DMS53 treated with DMSO at 0.1 percent for 48 hours (cell line): ENCODE measurements around the gene RAD51B.

Experiments used
- DNase-seq: peaks from one replicate; lab custom pipeline; 2025; ENCODE audit not compliant: unreplicated experiment; lab: John Stamatoyannopoulos, UW

RAD51B gene

DNA sequence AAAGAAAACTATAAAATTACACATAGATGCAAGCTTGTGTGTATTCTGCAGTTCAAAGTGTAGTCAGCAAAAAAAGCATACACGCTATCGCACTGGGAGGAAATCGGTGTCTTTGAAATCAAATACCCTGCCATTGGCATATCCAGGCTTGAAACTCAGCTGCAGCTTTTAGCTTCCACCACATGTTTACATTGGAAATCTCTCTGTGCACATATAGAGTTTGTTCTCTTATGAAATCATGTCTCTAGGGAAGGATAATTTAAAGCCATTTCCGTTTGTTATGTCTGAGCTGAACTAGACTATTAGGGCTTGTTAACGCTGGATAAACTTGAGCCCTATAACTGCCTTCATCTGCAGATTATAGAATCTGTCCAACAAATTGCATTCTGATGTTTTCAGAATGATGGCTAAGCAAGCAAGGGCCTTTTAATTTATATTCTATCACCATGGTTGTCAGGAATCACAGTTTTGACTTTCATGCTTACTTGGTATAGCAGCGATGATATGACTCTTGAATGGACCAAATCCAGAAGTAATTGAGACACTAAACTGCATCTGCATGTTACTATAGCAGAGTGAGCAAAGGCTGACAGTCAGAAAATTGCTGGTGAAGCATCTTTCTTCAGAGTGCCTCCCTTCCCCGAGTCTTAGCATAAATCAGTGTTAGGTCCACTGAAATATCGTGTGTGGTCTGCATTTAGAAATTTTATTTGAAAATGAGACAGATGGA lies 530.5 kb downstream of the RAD51B start:
- DNase-seq = no peak

DNA sequence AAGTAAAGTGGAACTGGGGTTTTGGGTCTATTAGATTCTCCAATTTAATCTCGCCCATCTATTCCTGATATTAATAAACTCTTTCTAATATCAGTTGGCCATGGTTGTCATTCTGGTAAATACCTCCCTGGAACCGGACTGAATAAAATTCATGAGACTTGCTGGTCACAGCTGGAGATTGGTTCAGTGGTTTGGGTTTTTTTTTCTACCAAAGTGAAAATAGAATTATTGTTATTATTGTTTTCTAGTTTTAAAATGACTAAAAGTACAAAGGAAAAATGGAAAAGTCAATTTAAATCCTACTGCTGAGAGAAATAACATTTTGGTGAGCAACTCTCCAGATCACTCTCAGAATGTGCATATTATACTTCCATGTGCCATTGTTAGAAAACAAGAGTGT lies 535.8 kb downstream of the RAD51B start:
- no peak for DNase-seq

DNA sequence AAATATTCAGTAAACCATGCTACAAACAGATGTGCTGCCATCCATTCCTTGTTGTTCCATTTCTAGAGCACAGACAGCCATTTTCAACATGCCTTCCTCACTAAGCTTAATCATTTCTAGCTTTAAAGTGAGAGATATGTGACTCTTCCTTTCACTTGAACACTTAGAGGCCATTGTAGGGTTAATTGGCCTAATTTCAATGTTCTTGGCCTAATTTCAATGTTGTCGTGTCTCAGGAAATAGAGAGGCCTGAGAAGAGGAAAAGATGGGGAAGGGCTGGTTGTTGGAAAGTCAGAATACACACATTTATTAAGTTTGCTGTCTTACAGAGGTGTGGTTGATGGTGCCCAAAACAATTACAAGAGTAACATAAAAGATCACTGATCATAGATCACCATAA lies 538.2 kb downstream of the RAD51B start:
- no peak for DNase-seq

DNA sequence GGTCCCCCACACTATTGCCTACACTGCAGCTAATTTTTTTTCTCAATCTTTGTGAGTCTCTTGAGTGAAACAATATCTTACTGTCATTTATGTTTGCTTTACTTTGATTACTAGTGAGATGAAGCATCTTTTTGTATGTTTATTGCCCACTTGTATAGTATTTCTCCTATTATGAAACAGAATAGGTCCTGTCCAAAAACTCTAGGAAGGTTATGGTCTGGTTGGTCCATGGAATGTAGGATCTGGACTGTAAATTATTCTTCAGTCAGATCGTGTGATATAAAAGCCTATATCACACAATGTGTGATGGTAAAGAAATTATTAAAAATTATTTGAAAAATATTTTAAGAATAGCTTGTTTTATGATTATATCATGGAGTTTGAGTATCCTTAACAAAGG lies 538.9 kb downstream of the RAD51B start:
- DNase-seq = no peak

DNA sequence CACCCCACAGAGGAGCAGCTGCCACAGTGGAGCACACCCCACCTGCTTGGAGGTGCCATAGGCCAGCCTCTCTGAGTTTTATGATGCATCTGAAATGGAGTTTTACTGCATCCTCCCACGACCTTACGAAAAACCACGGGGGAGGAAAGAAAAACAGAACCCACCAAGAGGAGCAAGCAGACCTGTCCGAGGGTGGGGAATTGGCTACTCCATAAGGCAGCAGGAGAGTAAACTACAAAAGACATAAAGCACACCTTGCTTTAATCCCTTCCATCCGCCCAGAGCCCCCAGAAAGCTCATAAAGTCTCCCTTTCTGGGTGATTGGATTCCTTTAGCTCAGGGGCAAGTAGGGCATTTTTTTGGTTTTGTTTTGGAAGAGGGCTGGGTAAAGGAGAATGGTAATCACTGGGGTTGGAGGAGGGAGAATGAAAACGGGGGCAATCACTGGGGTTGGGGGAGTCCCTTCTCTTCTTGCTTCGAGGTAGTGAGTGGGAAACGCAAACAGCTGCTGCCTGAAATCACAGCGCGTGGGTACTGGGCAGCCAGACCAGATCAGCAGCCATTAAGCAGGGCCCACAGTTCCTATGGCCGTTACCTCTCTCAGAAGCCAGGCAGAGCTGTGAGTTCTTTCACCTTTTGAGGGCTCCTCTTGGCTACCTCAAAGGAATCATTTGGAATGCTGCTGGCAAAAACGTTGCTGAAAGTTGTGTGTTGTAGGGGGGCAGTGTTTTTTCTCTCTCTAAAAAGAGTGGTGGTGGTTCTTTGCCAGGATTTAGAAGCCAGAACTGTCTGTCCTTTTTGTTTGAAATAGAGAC lies 539.6 kb downstream of the RAD51B start:
- DNase-seq = no peak

DNA sequence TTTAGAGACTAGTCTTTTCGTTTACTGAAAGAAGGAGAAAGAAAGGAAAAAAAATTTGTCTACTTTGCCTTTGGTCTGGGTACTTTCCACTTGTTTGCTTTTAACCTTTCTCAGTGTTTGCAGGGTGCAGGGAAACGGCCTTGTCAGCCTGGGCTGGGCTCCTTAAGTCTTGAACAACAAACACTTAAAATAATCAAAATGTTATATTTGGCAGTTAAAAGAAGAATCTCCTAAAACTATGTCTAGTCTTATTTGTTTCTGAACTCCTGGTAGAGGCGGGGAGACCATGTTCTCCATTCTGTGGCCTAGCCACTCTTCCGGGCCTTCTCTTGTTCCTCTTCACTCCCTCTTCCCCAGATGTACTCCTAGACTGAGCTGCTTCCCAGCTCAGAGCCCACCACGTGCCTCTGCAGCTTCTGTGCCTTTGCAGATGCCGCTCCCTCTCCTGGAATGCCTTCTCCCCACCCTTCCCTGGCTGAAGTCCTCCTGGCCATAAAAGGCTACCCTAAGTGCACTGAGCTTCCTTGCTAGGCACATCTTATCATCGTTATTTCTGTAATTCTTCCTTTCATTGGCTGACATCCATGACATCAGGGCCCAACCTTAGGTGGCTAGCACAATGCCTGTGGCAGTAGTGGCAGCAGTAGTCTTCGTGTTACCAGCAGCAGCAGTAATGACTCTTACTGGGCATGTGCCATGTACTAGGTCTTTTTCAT lies 540.4 kb downstream of the RAD51B start:
- DNase-seq = no peak

DNA sequence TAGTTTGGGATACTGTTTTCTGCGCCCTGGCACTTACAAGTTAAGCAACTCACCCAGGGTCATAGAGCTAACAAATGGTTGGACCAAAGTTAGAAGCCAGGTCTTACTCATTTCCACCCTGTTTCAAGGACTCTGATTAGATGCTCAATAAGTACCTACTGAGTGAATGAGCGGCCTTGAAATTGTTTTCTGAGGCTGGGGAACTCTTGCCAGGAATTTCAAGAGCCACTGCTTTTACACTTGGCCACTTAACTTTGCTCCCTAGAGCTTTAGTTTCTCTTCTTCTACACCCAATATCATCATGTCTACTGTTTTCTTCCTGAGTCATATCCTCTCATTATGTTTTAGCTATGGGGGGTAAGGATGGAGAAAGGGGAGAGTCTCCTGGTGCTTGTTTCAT lies 541.7 kb downstream of the RAD51B start:
- DNase-seq = no peak

DNA sequence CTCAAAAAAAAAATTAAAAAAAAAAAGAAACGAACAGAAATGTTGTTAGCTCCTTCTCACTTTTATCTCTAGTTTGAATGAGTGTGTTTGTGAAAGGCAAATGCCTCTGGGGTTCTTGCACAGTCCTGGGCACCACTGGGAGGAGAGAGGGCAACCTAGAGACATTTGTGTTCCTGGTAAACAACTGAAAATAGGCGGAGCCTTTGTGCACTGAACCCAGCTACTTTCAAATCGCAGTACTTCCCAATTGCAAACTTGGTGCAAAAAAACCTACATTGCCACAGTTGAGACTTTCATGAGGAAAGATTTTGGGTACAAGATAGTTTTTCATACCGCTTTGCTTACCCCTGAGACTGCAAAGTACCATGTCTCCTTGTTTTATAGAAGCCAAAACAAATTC lies 543.3 kb downstream of the RAD51B start:
- no peak for DNase-seq

DNA sequence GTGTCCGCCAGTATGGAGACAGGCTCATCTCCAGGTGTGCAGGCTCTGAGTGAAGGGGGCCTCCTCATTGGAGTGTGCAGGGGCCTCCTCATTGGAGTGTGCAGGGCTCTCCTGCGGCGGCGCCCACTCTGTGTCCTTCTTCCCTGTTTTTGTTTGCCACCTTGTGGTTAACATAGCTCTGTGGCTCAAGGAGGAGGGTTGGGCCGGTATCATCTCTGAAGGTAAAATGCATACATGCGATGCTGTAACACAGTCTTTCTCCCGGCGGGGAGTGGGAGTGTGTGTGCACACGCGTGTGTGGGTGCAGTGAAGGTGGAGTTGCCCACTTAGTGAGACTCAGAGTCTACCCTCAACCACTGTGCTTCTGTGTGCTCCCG lies 543.9 kb downstream of the RAD51B start:
- DNase-seq = no peak

DNA sequence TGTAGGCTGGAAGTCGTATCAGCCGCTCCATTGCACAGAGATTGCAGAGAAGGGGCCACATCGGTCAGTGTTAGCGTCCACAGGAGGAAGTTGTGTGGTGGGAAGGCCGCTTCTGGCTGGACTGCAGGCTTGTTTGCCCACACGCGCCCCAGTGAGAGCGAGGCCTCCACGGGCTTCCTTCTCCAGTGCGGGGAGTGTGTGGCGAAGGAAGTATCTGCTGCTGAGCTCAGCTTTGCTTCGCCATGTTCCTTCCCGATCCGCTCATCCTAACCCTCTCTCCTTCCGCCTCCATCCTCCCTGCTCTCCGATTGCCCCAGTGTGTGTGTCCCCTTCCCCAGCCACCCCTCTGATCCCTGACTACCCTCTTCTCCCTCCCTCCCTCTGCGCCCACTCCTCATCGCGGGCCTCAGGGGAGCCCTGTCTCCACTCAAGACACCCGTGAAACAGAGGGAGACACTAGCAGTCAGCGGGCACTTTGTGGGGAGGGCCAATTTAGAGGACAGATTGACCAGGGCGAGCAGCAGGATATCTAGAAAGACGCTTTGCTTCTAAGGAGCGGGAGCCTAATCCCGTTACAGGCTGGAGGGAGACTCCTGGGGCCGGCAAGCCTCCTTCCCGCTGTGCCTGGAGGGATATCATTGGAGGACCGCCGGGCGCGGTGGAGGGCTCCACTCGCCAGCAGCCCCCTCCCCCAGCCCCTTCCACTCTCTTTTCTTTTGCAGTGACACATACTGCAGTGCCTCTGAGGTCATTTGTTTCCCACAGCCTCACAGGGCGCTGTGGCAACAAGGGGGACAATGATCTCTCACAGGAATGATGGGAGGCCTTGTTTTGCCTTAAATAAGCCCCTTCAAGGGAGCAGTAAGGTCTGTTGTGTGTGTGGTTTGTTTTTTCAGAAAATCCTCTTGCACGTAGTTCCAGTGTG lies 544.5 kb downstream of the RAD51B start:
- no peak for DNase-seq

DNA sequence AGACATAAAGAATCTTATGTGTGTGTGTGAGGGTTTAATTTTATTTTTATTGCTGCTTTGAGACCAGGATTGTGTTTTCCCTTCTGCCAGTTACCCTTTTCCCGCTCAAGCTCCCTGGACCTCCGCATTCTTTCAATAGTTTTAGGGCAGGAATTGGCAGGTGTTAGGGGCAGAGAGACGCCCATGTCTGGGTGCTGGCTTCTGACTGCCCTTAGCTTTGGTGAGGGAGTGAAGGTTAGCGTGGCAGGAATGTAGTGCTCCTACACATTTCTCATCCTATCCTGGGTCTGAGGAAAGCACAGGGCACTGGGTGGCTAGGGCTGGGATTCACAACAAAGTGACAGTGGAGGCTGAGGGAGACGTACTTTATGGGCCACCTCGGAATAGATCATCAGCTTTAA lies 545.2 kb downstream of the RAD51B start:
- no peak for DNase-seq

DNA sequence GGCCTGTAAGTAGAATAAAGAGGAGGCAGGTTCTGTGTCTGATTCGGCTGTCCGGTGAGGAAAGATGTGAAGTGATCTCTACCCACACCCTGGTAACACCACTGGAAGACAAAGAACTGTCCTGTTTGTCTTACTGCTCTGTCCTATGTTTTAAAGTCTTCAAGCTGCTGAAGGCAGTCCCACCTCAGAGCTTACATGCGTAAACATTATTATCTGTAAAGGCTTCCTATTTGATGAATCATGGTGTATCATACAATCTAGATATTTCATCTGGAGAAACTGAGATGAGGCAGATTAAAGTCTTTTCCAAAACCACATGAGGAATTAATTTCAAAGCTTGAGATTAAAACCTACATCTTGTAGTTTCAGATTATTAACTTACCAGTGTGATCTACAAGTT lies 545.6 kb downstream of the RAD51B start:
- DNase-seq = no peak

DNA sequence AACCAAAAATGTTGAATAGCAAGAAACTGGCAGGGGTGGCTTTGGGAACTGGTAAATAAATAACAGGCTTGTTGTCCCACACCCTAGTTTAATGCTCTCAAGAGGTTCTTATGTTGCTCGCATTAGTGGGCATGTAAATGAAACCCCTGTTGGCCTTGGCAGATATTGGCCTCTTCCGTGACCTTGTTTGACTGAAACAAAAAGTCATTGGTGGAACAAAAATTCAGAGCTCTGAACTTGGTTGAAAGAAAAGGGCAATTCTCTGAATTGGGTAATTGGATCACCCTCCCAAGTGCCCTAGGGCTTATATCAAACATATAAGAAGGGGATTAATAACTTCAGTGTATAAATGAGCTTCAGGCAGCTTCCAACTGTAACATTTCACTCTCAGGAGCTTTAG lies 547.1 kb downstream of the RAD51B start:
- no peak for DNase-seq

DNA sequence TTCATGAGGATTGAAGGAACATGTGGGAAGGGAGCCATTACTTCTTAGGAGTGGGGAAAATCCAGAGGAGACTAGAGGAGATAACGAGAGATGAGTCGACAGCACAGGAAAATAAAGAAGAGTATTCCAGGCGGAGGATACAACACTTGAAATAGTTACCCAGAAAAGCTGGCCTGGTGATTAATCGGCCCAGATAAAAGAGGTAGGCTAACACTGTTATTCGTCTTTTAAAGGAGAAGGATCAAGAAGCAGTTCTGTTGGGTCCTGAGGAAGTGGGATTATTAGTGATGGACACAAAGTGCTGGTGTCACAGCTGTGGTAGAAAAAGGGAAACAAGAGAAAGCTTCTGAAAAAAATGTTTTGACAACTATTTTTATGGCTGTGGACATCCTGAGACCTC lies 548.0 kb downstream of the RAD51B start:
- no peak for DNase-seq

DNA sequence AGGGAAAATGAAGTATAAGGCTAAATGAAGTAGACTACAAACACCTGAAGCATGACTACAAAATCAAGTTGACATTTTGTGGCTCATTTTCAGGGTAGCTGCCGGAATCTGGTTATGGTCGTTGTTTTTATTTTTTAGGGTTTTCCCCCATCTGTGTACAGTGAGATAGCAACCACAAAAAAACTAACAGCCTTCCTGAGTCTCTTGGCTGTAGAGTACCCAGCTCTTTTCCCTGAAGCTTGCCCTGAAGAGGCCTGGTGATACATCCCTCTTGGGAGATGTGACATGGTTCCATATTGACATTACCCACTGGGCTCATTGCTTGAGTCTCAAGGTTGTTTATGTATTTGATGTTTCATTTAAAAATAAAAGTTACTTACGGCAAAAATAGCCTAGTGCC lies 549.3 kb downstream of the RAD51B start:
- no peak for DNase-seq

DNA sequence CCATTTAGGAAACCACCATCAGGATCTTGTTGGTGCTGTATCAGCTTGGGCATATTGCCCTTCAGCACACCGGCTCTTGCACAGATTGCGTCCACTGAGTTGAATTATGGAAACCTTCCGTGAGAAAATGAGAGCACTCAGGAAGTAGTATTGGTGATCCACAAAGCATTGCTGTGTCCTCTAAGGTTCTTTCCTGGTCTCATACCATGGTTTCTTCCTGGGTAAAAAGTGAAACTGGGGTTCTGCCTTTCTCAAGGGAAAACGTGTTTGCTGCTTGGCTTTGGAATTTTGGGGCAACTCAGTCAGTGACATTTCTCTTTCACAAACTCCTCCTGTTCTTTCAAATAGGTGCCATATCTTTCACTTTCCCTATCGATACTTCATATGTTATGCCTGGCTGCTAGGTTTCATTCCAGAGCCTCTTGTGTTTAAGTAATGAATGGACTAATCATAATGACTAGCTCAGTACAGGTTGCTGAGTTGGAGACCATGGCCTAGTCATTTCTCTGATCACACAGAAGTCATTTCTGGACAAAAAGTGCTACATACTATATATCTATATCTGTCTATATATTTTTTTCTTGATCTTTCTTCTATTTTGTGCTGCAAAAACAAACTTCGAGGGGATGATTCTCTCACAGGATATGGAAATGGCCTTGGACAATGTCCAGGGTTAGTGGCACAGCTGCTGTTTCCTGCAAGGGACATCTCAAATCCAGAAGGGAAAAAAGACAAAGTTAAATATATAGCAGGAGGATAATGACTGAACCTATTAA lies 549.9 kb downstream of the RAD51B start:
- no peak for DNase-seq

DNA sequence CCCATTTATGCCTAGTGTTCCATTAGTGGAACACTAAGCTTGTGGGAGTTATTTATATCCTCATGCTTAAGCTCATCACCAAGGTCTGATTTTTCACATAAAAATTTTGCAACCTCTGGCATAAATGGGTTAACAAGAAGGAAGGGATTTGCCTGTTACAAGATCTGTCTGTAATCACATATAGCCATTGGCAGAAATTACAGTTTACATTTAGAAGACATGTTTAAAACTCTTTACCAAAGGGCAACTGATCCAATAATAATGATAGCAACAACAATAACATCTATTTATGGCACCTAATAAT lies 550.4 kb downstream of the RAD51B start:
- DNase-seq = no peak

DNA sequence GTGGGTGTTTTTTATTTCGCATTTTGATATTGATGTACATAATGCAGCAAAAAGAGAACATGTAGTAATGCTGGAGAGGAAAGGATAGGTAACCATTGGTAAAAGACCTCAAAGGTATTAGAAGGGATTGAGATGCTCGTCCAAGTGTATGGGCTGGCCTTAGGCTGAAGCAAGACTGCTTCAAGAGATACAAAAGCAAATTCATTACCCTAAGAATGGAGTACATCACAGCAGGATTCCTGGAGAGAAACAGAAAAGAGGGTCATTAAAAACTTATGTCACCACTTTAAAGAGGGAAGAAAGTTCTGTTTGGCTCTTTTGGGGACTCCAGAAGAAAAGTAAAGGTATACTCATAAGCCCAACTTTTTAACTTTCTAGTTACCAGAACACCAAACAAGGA lies 552.8 kb downstream of the RAD51B start:
- no peak for DNase-seq

DNA sequence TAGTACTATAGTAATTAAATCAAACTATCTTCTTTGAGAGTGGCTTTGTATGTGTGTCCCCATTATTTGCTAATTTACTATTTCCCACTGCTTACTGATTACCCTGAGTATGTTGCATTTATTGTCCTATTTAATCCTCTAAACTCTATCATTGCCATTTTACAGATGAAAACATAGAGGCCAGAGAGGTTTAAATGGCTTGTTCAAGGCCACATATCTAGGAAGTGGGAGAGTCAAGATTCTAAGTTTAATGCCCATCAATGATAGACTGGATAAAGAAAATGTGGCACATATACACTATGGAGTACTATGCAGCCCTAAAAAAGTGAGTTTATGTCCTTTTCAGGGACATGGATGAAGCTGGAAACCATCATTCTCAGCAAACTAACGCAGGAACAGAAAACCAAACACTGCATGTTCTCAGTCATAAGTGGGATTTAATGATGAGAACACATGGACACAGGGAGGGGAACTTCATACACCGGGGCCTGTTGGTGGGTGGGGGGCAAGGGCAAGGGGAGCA lies 553.6 kb downstream of the RAD51B start:
- no peak for DNase-seq

DNA sequence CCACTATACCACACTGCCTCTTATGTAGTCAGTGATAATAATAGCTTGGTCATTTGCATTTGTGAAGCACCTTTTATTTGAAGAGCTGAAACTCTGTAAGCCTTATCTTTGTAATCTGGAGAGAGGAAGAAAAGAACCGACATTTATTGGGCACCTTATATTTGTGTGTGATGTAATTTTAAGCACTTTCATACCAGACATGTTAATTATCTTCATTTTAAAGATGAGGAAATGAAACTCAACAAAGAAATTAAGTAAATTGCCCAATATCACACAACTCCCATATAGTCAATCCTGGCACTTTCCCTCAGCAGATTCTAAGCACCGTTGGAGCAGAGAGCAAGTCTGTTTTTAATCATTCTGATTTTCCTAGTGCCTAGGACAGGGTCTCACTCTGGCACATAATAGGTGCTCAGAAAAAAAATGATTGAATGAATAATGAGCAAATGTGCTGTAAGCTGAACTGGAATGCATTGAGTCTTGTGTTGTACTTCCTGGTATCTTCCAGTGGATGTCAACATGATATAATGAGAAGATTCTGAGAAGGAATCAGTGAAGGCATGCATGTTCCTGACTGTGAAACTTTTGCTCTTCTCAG lies 554.4 kb downstream of the RAD51B start:
- DNase-seq = no peak
